ENCODE results near the gene PCTP.
A peak's percentile ranks its signal among the peaks of the same experiment; 100 is the strongest.

Gene PCTP

GRCh38 chr17:55750750-55751657 is at the start of gene PCTP:
PCTP (plus strand) TSS chr17:55751051; CDS start chr17:55751104, 53 bp downstream.
- Histone ChIP-seq H3K27me3 (ENCODE audit: control insufficient read depth in 2 of 2, insufficient read depth in 2 of 2, low read length in 2 of 2) (no peaks in the 10 kb centered on the region), H3K36me3 (ENCODE audit: control insufficient read depth in 2 of 2, insufficient read depth in 2 of 2, low read length in 2 of 2) (no peaks in the 10 kb centered on the region), H3K9ac (ENCODE audit: low read depth in 1 of 2, low read length in 2 of 2) (peak within 1 kb of the TSS; percentile 80), H3K9me3 (ENCODE audit: control insufficient read depth in 2 of 2, low read length in 2 of 2) (no peaks in the 10 kb centered on the region), H3K4me1 (ENCODE audit: control insufficient read depth in 2 of 2, insufficient read depth in 2 of 2, low read length in 2 of 2) (peaks cover 5 to 9% of the 10 kb centered on the region in 2 donors), H3K27ac (ENCODE audit: low read depth in 2 of 2, low read length in 2 of 2) (peak within 1 kb of the TSS; percentile 83 to 86), H3K4me3 (ENCODE audit: low read length in 2 of 2) (peak within 1 kb of the TSS; percentile 91 to 92)

GRCh38 chr17:55702150-55702549 is 48.7 kb upstream of the PCTP start:
- H3K27me3 ChIP-seq (ENCODE audit: control insufficient read depth in 2 of 2, insufficient read depth in 2 of 2, low read length in 2 of 2), result no peaks in the 10 kb centered on the region
- H3K9ac ChIP-seq (ENCODE audit: low read depth in 1 of 2, low read length in 2 of 2), result no peak overlapping the region
- H3K4me1 ChIP-seq (ENCODE audit: control insufficient read depth in 2 of 2, insufficient read depth in 2 of 2, low read length in 2 of 2), result no peaks in the 10 kb centered on the region
- no peak overlapping the region for H3K4me3 ChIP-seq (ENCODE audit: low read length in 2 of 2)
- H3K27ac ChIP-seq (ENCODE audit: low read depth in 2 of 2, low read length in 2 of 2), result no peak overlapping the region
- H3K9me3 ChIP-seq (ENCODE audit: control insufficient read depth in 2 of 2, low read length in 2 of 2), result no peaks in the 10 kb centered on the region
- no peaks in the 10 kb centered on the region for H3K36me3 ChIP-seq (ENCODE audit: control insufficient read depth in 2 of 2, insufficient read depth in 2 of 2, low read length in 2 of 2)

GRCh38 chr17:55704401-55704800 is 46.5 kb upstream of the PCTP start:
- Histone ChIP-seq H3K27me3 (ENCODE audit: control insufficient read depth in 2 of 2, insufficient read depth in 2 of 2, low read length in 2 of 2) (no peaks in the 10 kb centered on the region), H3K9ac (ENCODE audit: low read depth in 1 of 2, low read length in 2 of 2) (no peak overlapping the region), H3K9me3 (ENCODE audit: control insufficient read depth in 2 of 2, low read length in 2 of 2) (no peaks in the 10 kb centered on the region), H3K36me3 (ENCODE audit: control insufficient read depth in 2 of 2, insufficient read depth in 2 of 2, low read length in 2 of 2) (no peaks in the 10 kb centered on the region), H3K4me1 (ENCODE audit: control insufficient read depth in 2 of 2, insufficient read depth in 2 of 2, low read length in 2 of 2) (no peaks in the 10 kb centered on the region), H3K4me3 (ENCODE audit: low read length in 2 of 2) (no peak overlapping the region), H3K27ac (ENCODE audit: low read depth in 2 of 2, low read length in 2 of 2) (no peak overlapping the region)

- H3K36me3 ChIP-seq (ENCODE audit: control insufficient read depth in 2 of 2, insufficient read depth in 2 of 2, low read length in 2 of 2), result no peaks in the 10 kb centered on the region
- H3K27ac ChIP-seq (ENCODE audit: low read depth in 2 of 2, low read length in 2 of 2), result no peak overlapping the region
- H3K9ac ChIP-seq (ENCODE audit: low read depth in 1 of 2, low read length in 2 of 2), result no peak overlapping the region
- H3K27me3 ChIP-seq (ENCODE audit: control insufficient read depth in 2 of 2, insufficient read depth in 2 of 2, low read length in 2 of 2), result no peaks in the 10 kb centered on the region
- H3K4me1 ChIP-seq (ENCODE audit: control insufficient read depth in 2 of 2, insufficient read depth in 2 of 2, low read length in 2 of 2), result no peaks in the 10 kb centered on the region
- H3K4me3 ChIP-seq (ENCODE audit: low read length in 2 of 2), result no peak overlapping the region
- H3K9me3 ChIP-seq (ENCODE audit: control insufficient read depth in 2 of 2, low read length in 2 of 2), result no peaks in the 10 kb centered on the region
Observed at GRCh38 chr17:55705847-55706246, 45.0 kb upstream of the PCTP start.

- no peak overlapping the region for H3K4me3 ChIP-seq (ENCODE audit: low read length in 2 of 2)
- H3K9ac ChIP-seq (ENCODE audit: low read depth in 1 of 2, low read length in 2 of 2), result no peak overlapping the region
- H3K9me3 ChIP-seq (ENCODE audit: control insufficient read depth in 2 of 2, low read length in 2 of 2), result no peaks in the 10 kb centered on the region
- H3K36me3 ChIP-seq (ENCODE audit: control insufficient read depth in 2 of 2, insufficient read depth in 2 of 2, low read length in 2 of 2), result no peaks in the 10 kb centered on the region
- H3K27ac ChIP-seq (ENCODE audit: low read depth in 2 of 2, low read length in 2 of 2), result no peak overlapping the region
- no peaks in the 10 kb centered on the region for H3K4me1 ChIP-seq (ENCODE audit: control insufficient read depth in 2 of 2, insufficient read depth in 2 of 2, low read length in 2 of 2)
- no peaks in the 10 kb centered on the region for H3K27me3 ChIP-seq (ENCODE audit: control insufficient read depth in 2 of 2, insufficient read depth in 2 of 2, low read length in 2 of 2)
Observed at GRCh38 chr17:55706808-55707773, 43.8 kb upstream of the PCTP start.

- Histone ChIP-seq H3K27ac (ENCODE audit: low read depth in 2 of 2, low read length in 2 of 2) (no peak overlapping the region), H3K4me3 (ENCODE audit: low read length in 2 of 2) (no peak overlapping the region), H3K9me3 (ENCODE audit: control insufficient read depth in 2 of 2, low read length in 2 of 2) (no peaks in the 10 kb centered on the region), H3K4me1 (ENCODE audit: control insufficient read depth in 2 of 2, insufficient read depth in 2 of 2, low read length in 2 of 2) (no peaks in the 10 kb centered on the region), H3K27me3 (ENCODE audit: control insufficient read depth in 2 of 2, insufficient read depth in 2 of 2, low read length in 2 of 2) (no peaks in the 10 kb centered on the region), H3K36me3 (ENCODE audit: control insufficient read depth in 2 of 2, insufficient read depth in 2 of 2, low read length in 2 of 2) (no peaks in the 10 kb centered on the region), H3K9ac (ENCODE audit: low read depth in 1 of 2, low read length in 2 of 2) (no peak overlapping the region)
Observed at GRCh38 chr17:55708175-55708974, 42.5 kb upstream of the PCTP start.

GRCh38 chr17:55709440-55709839 is 41.4 kb upstream of the PCTP start:
- no peak overlapping the region for H3K27ac ChIP-seq (ENCODE audit: low read depth in 2 of 2, low read length in 2 of 2)
- no peak overlapping the region for H3K9ac ChIP-seq (ENCODE audit: low read depth in 1 of 2, low read length in 2 of 2)

GRCh38 chr17:55709984-55710383 is 40.9 kb upstream of the PCTP start:
- no peaks in the 10 kb centered on the region for H3K27me3 ChIP-seq (ENCODE audit: control insufficient read depth in 2 of 2, insufficient read depth in 2 of 2, low read length in 2 of 2)
- no peaks in the 10 kb centered on the region for H3K4me1 ChIP-seq (ENCODE audit: control insufficient read depth in 2 of 2, insufficient read depth in 2 of 2, low read length in 2 of 2)
- no peak overlapping the region for H3K27ac ChIP-seq (ENCODE audit: low read depth in 2 of 2, low read length in 2 of 2)
- H3K4me3 ChIP-seq (ENCODE audit: low read length in 2 of 2), result no peak overlapping the region
- H3K36me3 ChIP-seq (ENCODE audit: control insufficient read depth in 2 of 2, insufficient read depth in 2 of 2, low read length in 2 of 2), result no peaks in the 10 kb centered on the region
- no peak overlapping the region for H3K9ac ChIP-seq (ENCODE audit: low read depth in 1 of 2, low read length in 2 of 2)
- no peaks in the 10 kb centered on the region for H3K9me3 ChIP-seq (ENCODE audit: control insufficient read depth in 2 of 2, low read length in 2 of 2)

More at GRCh38 chr17:55709440-55709839, 41.4 kb upstream of the PCTP start:
- no peak overlapping the region for H3K4me3 ChIP-seq (ENCODE audit: low read length in 2 of 2)
- H3K27me3 ChIP-seq (ENCODE audit: control insufficient read depth in 2 of 2, insufficient read depth in 2 of 2, low read length in 2 of 2), result no peaks in the 10 kb centered on the region
- no peaks in the 10 kb centered on the region for H3K9me3 ChIP-seq (ENCODE audit: control insufficient read depth in 2 of 2, low read length in 2 of 2)
- no peaks in the 10 kb centered on the region for H3K36me3 ChIP-seq (ENCODE audit: control insufficient read depth in 2 of 2, insufficient read depth in 2 of 2, low read length in 2 of 2)
- no peaks in the 10 kb centered on the region for H3K4me1 ChIP-seq (ENCODE audit: control insufficient read depth in 2 of 2, insufficient read depth in 2 of 2, low read length in 2 of 2)

- H3K4me1 ChIP-seq (ENCODE audit: control insufficient read depth in 2 of 2, insufficient read depth in 2 of 2, low read length in 2 of 2), result no peaks in the 10 kb centered on the region
- no peak overlapping the region for H3K4me3 ChIP-seq (ENCODE audit: low read length in 2 of 2)
- H3K9ac ChIP-seq (ENCODE audit: low read depth in 1 of 2, low read length in 2 of 2), result no peak overlapping the region
- H3K36me3 ChIP-seq (ENCODE audit: control insufficient read depth in 2 of 2, insufficient read depth in 2 of 2, low read length in 2 of 2), result no peaks in the 10 kb centered on the region
- no peaks in the 10 kb centered on the region for H3K9me3 ChIP-seq (ENCODE audit: control insufficient read depth in 2 of 2, low read length in 2 of 2)
- no peak overlapping the region for H3K27ac ChIP-seq (ENCODE audit: low read depth in 2 of 2, low read length in 2 of 2)
- H3K27me3 ChIP-seq (ENCODE audit: control insufficient read depth in 2 of 2, insufficient read depth in 2 of 2, low read length in 2 of 2), result no peaks in the 10 kb centered on the region
Observed at GRCh38 chr17:55710410-55710809, 40.4 kb upstream of the PCTP start.

Measured in mucosa of rectum (tissue), 2 donors.